Stimulated activated CD4-positive, alpha-beta T cell treated with anti-CD3 and anti-CD28 coated beads, Interleukin-12 subunit alpha, Interleukin-12 subunit beta, amount 100 ng/mL, for 24 hours (primary cell): ENCODE results near the gene DOCK7.
A peak's percentile ranks its signal among the peaks of the same experiment; 100 is the strongest.
"Not testable (repeated sequence)": the region's sequence is repeated elsewhere in the genome, so short reads cannot be mapped to it uniquely, and the experiment has no call there.

ENCODE experiments used
- DNase-seq, 2 experiments: peaks; one replicate each; pipeline ENCODE4 v3.0.0-alpha.2; 2020; ENCODE audit warnings: low read depth in 2 of 2

Gene DOCK7

GRCh38 chr1:62691062-62691844 lies 3.1 kb upstream of the DOCK7 start:
- no peak for DNase-seq

GRCh38 chr1:62689524-62689923 lies 1.3 kb upstream of the DOCK7 start:
- no peak for DNase-seq

DNA sequence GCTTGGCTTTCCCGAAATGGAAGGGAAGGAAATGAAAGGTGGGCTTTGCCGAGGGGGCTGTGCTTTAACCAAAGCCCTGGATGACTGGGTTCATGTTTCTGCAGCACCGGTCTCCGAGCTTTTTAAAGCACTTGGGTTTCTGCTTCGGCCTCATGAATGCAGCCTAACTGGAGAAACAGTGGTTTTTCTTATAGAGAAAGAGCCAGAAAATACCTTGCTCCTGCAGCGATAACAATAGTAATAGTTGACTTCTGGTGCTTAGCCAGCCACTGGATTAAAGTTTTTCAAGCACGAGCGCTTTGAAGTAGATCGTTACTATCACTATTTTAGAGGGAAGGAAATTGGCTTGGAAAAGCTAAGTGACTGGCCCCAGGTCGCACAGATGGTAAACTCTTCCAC lies 500 bp upstream of the DOCK7 start:
- DNase-seq = no peak

DNA sequence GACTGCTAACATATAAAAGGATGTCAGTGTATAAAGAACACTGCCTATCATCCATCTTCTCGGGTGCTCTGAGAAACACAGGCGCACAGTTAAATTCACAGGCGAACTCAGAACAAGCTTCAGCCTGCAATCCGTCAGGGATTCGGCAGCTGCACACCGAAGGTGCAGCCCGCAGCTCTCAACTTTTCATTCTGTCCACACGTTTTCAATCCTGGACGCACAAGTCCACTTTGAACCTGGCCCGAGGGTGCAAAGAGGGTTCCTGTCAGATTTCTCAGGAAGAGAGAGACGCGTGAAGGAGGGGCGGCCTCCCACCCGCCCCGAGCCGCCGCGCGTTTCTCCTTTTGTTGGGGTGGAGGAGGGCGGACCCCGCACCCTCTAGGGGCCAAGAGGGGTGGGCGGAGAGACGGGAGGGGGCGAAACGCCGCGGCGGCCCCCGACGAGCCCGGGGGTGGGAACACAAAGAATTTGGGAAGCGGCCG lies 724 bp downstream of the DOCK7 start:
- DNase-seq = peak in 1 of 2 experiments; percentile 8

DNA sequence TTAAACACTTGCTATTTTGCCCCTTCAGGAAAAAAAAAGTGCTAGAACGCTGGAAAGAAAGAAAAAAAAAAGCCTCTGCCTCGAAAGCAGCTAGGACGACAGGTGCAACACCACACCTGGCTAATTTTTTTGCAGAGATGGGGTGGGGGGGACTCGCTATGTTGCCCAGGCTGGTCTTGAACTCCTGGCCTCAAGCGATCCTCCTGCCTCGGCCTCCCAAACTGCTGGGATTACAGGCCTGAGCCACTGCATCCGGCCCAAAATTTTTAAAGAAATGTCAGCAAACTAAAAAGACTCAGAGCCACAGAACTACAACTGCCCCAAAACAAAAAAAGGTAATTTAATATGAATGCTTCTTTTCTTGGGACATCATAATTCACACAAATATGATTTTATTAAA lies 1.4 kb downstream of the DOCK7 start:
- no peak for DNase-seq

DNA sequence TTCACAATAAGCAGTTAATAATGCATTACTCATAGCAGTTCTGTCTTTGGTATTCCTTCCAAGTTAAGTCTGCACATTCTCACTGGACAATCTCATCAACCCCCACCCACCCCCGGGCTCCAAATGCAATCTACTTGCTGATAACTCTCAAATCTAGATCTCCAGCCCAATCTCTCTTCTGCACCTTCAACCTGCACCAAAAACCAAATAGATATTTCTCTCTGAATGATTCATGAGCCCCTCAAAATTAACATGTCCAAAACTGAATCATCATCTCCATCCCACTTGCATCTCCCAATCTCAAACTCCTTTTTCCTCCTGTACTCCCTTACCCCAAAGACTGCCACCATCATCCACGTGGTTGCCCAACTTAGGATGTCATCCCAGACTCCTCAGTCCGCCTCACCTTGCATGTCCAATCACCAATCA lies 2.7 kb downstream of the DOCK7 start:
- DNase-seq = no peak

GRCh38 chr1:62682531-62682930 lies 5.7 kb downstream of the DOCK7 start:
- DNase-seq = no peak

DNA sequence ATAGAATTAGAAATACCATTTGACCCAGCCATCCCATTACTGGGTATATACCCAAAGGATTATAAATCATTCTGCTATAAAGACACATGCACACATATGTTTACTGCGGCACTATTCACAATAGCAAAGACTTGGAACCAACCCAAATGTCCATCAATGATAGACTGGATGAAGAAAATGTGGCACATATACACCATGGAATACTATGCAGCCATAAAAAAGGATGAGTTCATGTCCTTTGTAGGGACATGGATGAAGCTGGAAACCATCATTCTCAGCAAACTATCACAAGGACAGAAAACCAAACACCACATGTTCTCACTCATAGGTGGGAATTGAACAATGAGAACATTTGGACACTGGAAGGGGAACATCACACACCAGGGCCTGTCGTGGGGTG lies 7.2 kb downstream of the DOCK7 start:
- DNase-seq = not testable (repeated sequence)

- DNase-seq = not testable (repeated sequence)
Measured at GRCh38 chr1:62677822-62678221, 10.4 kb downstream of the DOCK7 start.

DNA sequence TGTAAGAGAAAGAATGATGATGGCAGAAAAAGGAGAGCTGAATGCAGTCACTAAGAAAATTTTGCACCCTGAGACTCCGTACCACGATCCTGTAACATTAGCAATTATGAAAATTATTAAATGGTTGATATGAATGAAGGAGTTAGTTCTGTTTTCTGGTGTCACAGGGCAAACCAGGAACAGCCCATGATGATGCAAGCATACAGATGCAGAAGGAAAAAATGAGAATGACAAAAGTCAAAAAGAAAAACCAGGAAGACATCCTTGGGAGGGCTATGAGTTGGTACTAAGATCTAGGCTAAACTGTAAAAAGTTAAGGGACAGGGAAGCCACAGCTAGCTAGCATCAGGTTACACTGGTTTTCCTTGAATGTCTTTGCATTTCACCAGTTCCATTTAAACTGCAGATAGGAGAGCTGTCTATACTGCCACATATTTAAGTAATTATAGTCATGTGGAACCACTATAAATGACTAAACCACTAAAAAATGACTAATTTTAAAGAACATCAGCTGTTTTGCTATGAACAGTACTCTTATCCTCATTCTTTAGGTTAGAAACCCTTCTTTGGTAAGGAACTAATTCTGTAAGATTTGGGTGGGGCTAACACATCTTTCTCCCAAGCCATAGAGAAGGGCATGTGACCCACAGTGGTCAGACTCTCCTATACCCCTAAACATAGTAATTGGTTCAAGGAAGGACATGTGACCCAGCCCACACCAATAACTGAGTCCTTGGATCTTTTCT lies 11.4 kb downstream of the DOCK7 start:
- DNase-seq = no peak

DNA sequence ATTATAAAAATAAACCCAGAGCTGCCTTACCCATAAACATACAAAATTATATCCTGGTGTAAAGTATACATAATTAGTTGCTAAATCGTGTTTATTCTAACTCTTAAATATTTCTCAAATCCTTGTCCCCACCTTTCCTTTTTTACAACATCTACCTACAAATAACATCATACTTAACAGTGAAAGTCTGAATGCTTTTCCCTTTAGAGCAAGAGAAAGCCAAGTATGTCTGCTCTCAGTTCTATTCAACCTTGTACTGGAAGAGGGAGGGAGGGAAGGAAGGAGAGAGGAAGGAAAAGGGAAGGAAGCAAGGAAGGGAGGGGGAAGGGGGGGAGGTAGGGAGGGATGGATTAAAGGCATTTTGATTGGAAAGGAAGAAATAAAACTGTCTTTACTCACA lies 14.6 kb downstream of the DOCK7 start:
- no peak for DNase-seq

- DNase-seq = no peak
Measured at GRCh38 chr1:62672029-62672428, 16.2 kb downstream of the DOCK7 start.

DNA sequence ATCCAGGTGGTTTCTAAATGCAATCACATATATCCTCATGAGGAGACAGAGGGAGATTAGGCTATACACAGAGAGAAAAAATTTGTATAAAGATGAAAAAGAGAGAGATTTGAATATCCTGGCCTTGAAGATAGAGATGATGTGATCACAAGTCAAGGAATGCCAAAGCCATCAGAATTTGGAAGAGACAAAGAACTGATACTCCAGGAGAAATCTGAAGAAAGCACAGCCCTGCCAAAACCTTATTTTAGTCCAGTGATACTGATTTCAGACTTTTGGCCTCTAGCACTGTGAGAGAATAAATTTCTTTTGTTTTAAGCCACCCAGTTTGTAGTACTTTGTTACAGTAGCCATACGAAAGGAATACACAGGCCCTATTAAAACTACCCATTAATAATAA lies 33.4 kb downstream of the DOCK7 start:
- DNase-seq = no peak

GRCh38 chr1:62652387-62652786 lies 35.8 kb downstream of the DOCK7 start:
- DNase-seq = no peak

DNA sequence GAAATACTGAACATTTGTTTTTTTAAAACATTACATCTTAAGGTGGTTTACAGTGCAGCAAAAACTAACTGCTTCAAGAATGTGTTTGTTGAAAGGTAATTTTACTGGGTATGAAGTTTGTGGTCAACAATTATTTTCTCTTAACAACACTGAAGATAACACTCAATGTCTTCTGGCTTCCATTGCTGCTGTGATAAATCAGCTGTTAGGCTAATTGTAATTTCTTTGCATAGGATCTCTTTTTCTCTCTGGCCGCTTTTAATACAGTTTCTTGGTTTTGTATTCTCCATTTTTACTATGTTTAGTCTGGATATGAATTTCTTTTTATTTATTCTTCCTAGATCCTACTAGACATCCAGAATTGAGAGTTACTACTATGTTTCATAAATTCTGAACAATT lies 44.9 kb downstream of the DOCK7 start:
- DNase-seq = no peak

DNA sequence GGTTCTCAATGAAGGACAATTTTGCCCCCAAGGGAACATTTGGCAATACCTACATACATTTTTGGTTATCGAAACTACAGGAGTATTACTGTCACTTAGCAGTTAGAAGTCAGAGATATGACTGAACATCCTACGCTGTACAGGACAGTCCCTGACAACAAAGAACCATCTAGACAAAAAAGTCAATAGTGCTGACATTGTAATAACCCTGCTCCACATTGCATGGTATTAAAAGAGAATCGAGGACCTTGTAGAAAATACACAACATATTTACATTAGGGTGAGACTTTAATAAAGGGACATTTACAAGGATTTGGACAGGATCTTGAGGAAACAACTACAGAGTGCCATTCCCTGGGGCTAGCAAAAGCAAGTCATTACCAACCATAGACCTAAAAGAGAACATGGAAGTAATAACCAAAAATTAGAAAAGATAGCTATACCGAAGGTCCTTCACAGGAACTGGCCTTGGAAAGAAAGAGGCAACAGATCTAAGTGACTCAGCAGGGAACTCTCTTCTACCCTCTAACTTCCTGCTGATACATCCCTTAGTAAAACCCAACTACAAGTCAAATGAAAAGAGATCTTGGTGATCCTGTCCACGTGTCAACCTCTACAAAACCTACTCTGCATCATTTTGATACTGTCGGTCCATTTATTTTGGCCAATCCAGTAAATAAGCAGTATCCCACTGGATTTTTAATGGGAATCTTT lies 50.6 kb downstream of the DOCK7 start:
- DNase-seq = no peak

DNA sequence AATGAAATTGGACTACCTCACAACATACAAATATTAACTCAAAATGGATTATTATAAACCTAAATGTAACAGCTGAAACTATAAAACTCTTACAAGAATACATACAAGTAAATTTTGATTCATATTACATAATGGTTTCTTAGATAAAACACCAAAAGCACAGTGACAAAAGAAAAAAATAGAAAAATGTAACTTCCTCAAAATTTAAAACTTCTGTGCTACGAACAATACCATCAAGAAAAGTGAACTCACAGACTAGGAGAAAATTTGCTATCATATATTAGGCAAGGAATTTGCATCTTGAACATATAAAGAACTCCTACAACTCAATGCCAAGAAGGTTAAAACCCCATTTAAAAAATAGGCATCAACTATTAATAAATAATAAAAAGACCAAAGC lies 59.7 kb downstream of the DOCK7 start:
- no peak for DNase-seq

- no peak for DNase-seq
Measured at GRCh38 chr1:62625415-62625814, 62.8 kb downstream of the DOCK7 start.

- no peak for DNase-seq
Measured at GRCh38 chr1:62621907-62622306, 66.3 kb downstream of the DOCK7 start.

GRCh38 chr1:62613890-62614289 lies 74.3 kb downstream of the DOCK7 start:
- DNase-seq = no peak

- DNase-seq = no peak
Measured at GRCh38 chr1:62613325-62613727, 74.9 kb downstream of the DOCK7 start.

DNA sequence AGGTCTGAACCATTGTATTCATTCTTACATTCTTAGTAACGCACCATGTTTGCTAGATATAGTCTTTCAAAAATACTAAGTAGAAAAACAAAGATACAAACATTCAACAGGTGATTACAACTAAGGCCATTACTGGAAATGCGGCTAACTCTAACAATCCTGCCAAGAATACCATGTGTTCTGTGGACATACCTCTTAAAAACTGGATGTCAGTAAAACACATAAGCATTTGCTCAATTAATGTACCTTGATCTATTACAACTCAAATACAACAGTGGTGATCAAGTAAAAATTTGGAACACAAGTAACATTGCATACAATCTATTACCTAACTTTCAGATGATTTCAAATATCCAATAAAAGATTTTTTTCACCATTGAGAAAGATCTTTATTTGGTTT lies 75.4 kb downstream of the DOCK7 start:
- no peak for DNase-seq
